ENCODE measurements around the gene COQ10B. TPM values are rescaled to one million over a fixed set of nuclear protein-coding genes. Genes with fewer than 3 reads are reported as not detected.
"Not testable (repeated sequence)": the region's sequence is repeated elsewhere in the genome, so short reads cannot be mapped to it uniquely, and the experiment has no call there.

The COQ10B gene
- total RNA-seq, 2 experiments from 2014 or later: 53.4 to 55.3 TPM

DNA sequence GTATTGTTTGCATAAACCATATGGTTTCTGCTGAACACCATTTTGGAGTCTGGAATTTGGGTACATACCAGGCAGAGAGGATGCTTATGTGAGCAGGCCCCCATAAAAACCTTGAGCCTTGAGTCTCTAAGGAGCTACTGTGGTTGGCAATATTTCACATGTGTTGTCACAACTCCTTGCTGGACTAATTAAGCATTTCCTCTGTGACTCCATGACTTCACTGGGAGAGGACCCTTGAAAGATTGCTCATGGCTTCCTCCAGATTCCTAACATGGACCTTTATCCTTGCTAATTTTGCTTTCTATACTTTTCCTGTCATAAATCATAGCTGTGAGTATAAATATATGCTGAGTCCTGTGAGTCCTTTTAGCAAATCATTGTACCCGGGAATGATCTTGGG, 7.6 kb upstream of the COQ10B start:
- Histone ChIP-seq H3K36me3 (ENCODE audit: insufficient read depth, low read length) (no peaks in the 10 kb centered on the region), H3K27me3 (ENCODE audit: control insufficient read depth in 1 of 2, insufficient read depth in 2 of 2, low read length in 2 of 2) (no peaks in the 10 kb centered on the region), H3K4me3 (ENCODE audit: low read length) (no peak overlapping the region), H3K27ac (ENCODE audit: low read depth in 1 of 2, low read length in 2 of 2) (no peak overlapping the region), H3K9me3 (ENCODE audit: control insufficient read depth in 1 of 2, insufficient read depth in 1 of 2, low read length in 2 of 2) (no peaks in the 10 kb centered on the region), H3K4me1 (ENCODE audit: insufficient read depth, low read length) (no peaks in the 10 kb centered on the region)
- no peak overlapping the region for H3K27ac Mint-ChIP-seq
- H3K27me3 Mint-ChIP-seq: peaks cover 5% of the 10 kb centered on the region
- ChIA-PET POLR2A (interaction anchor here (3.1 kb wide), 1 partner anchor 11 kb away, joined by 12 read pairs; the partner anchor contains the start of gene SF3B1), CTCF (no interaction called here)
- intact Hi-C loops (cut with DNase I, micrococcal nuclease): no loop called here
- H3K36me3 Mint-ChIP-seq (ENCODE audit: low read depth): no peaks in the 10 kb centered on the region
- DNase-seq: no peak
- H3K4me3 Mint-ChIP-seq: no peak overlapping the region
- no peak for ATAC-seq (ENCODE audit: poor library complexity)
- H3K9me3 Mint-ChIP-seq: no peaks in the 10 kb centered on the region
- TF ChIP-seq, protein P1, sequence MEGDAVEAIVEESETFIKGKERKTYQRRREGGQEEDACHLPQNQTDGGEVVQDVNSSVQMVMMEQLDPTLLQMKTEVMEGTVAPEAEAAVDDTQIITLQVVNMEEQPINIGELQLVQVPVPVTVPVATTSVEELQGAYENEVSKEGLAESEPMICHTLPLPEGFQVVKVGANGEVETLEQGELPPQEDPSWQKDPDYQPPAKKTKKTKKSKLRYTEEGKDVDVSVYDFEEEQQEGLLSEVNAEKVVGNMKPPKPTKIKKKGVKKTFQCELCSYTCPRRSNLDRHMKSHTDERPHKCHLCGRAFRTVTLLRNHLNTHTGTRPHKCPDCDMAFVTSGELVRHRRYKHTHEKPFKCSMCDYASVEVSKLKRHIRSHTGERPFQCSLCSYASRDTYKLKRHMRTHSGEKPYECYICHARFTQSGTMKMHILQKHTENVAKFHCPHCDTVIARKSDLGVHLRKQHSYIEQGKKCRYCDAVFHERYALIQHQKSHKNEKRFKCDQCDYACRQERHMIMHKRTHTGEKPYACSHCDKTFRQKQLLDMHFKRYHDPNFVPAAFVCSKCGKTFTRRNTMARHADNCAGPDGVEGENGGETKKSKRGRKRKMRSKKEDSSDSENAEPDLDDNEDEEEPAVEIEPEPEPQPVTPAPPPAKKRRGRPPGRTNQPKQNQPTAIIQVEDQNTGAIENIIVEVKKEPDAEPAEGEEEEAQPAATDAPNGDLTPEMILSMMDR (IDR thresholded peaks at IDR 0.05): no peak
- H3K4me1 Mint-ChIP-seq (ENCODE audit: low read depth): no peaks in the 10 kb centered on the region

DNA sequence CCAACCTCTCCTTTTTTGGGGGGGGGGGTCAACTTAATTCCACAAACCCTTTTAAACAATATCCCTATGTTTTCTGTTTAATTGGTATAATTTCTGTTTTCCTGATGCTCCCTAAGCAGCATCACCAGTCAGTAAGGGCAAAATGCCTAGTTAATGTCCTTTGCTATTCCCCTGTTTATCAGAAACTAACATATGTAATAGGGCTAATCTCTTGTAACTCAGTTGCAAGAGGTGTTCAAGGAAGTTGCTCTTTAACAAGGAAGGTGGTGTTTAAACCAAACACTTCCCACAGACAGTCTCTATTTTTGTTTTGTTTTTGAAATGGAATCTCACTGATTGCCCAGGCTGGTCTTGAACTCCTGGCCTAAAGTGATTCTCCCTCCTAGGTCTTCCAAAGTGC, 6.5 kb upstream of the COQ10B start:
- intact Hi-C loops (cut with DNase I, micrococcal nuclease): no loop called here
- no peaks in the 10 kb centered on the region for H3K9me3 Mint-ChIP-seq
- H3K36me3 ChIP-seq (ENCODE audit: insufficient read depth, low read length): no peaks in the 10 kb centered on the region
- no peak overlapping the region for H3K27ac ChIP-seq (ENCODE audit: low read depth in 1 of 2, low read length in 2 of 2)
- no peaks in the 10 kb centered on the region for H3K36me3 Mint-ChIP-seq (ENCODE audit: low read depth)
- DNase-seq (no peak), ATAC-seq (ENCODE audit: poor library complexity) (no peak)
- no peak overlapping the region for H3K4me3 ChIP-seq (ENCODE audit: low read length)
- H3K27me3 ChIP-seq (ENCODE audit: control insufficient read depth in 1 of 2, insufficient read depth in 2 of 2, low read length in 2 of 2): no peaks in the 10 kb centered on the region
- H3K27me3 Mint-ChIP-seq: peaks cover 5% of the 10 kb centered on the region
- no peaks in the 10 kb centered on the region for H3K4me1 ChIP-seq (ENCODE audit: insufficient read depth, low read length)
- H3K27ac Mint-ChIP-seq: no peak overlapping the region
- no peaks in the 10 kb centered on the region for H3K9me3 ChIP-seq (ENCODE audit: control insufficient read depth in 1 of 2, insufficient read depth in 1 of 2, low read length in 2 of 2)
- TF ChIP-seq, protein P1 (IDR thresholded peaks at IDR 0.05): no peak
- POLR2A ChIA-PET: no interaction called here
- H3K4me3 Mint-ChIP-seq: no peak overlapping the region
- H3K4me1 Mint-ChIP-seq (ENCODE audit: low read depth): no peaks in the 10 kb centered on the region
- CTCF ChIA-PET: no interaction called here

DNA sequence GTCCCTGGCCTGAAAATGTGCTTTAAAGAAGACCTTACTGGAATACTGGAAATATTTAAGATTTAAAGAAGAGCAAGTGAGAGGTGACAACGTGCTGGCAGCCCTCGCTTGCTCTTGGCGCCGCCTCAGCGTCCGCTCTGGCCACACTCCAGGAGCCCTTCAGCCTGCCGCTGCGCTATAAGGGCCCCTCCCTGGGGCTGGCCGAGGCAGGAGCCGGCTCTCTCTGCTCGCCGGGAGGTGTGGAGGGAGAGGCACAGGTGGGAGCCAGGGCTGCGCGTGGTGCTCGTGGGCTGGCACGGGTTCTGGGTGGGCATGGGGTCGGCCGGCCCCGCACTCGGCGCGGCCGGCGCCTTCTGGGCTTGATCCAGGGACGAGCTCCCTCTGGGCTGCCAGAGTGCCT, 2.9 kb upstream of the COQ10B start:
- Mint-ChIP-seq H3K4me3 (no peak overlapping the region), H3K4me1 (ENCODE audit: low read depth) (peaks cover 29% of the 10 kb centered on the region), H3K9me3 (no peaks in the 10 kb centered on the region), H3K27me3 (peaks cover 2% of the 10 kb centered on the region), H3K27ac (no peak overlapping the region), H3K36me3 (ENCODE audit: low read depth) (peaks cover 14% of the 10 kb centered on the region)
- intact Hi-C loops (cut with DNase I, micrococcal nuclease): no loop called here
- DNase-seq (no peak), ATAC-seq (ENCODE audit: poor library complexity) (no peak)
- Histone ChIP-seq H3K27me3 (ENCODE audit: control insufficient read depth in 1 of 2, insufficient read depth in 2 of 2, low read length in 2 of 2) (no peaks in the 10 kb centered on the region), H3K4me3 (ENCODE audit: low read length) (no peak overlapping the region), H3K36me3 (ENCODE audit: insufficient read depth, low read length) (peaks cover 4% of the 10 kb centered on the region), H3K4me1 (ENCODE audit: insufficient read depth, low read length) (peaks cover 17% of the 10 kb centered on the region), H3K9me3 (ENCODE audit: control insufficient read depth in 1 of 2, insufficient read depth in 1 of 2, low read length in 2 of 2) (no peaks in the 10 kb centered on the region), H3K27ac (ENCODE audit: low read depth in 1 of 2, low read length in 2 of 2) (no peak overlapping the region)
- POLR2A ChIA-PET: interaction anchor here (4.7 to 6.3 kb wide), 2 partner anchors 16 to 49 kb away, joined by 111 to 260 read pairs; partner anchors contain the start of genes HSPD1, HSPE1 and SF3B1
- CTCF ChIA-PET: no interaction called here
- TF ChIP-seq, protein P1 (IDR thresholded peaks at IDR 0.05): no peak

DNA sequence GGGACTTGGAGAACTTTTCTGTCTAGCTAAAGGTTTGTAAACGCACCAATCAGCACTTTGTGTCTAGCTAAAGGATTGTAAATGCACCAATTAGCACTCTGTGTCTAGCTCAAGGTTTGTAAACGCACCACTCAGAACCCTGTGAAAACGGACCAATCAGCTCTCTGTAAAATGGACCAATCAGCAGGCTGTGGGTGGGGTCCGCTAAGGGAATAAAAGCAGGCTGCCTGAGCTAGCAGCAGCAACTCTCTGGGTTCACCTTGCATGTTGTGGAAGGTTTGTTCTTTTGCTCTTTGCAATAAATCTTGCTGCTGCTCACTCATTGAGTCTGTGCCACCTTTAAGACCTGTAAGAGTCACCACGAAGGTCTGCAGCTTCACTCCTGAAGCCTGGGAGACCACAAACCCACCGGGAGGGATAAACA, 2.4 kb upstream of the COQ10B start:
- H3K36me3 Mint-ChIP-seq (ENCODE audit: low read depth): peaks cover 14% of the 10 kb centered on the region
- H3K4me3 ChIP-seq (ENCODE audit: low read length); H3K27ac ChIP-seq (ENCODE audit: low read depth in 1 of 2, low read length in 2 of 2); H3K27me3 ChIP-seq (ENCODE audit: control insufficient read depth in 1 of 2, insufficient read depth in 2 of 2, low read length in 2 of 2); H3K27me3 Mint-ChIP-seq; H3K9me3 ChIP-seq (ENCODE audit: control insufficient read depth in 1 of 2, insufficient read depth in 1 of 2, low read length in 2 of 2); H3K36me3 ChIP-seq (ENCODE audit: insufficient read depth, low read length); ATAC-seq (ENCODE audit: poor library complexity); H3K9me3 Mint-ChIP-seq; DNase-seq; CTCF ChIA-PET: not testable (repeated sequence)
- H3K4me1 ChIP-seq (ENCODE audit: insufficient read depth, low read length): peaks cover 21% of the 10 kb centered on the region
- peaks cover 34% of the 10 kb centered on the region for H3K4me1 Mint-ChIP-seq (ENCODE audit: low read depth)
- peak overlapping the region; percentile 70 for H3K4me3 Mint-ChIP-seq
- POLR2A ChIA-PET: interaction anchor here (4.7 to 6.3 kb wide), 2 partner anchors 17 to 49 kb away, joined by 111 to 260 read pairs; partner anchors contain the start of genes HSPD1, HSPE1 and SF3B1
- H3K27ac Mint-ChIP-seq: peak overlapping the region; percentile 66
- intact Hi-C loops (cut with DNase I, micrococcal nuclease): loop anchor here in 1 of 2 experiments (1.0 kb wide), 1 partner anchor 15 kb away; no protein-coding TSS in a partner anchor
